Fibroblast of skin of left quadriceps (primary cell): Measurements from ENCODE around the gene PLA2G2D.
A peak's percentile ranks its signal among the peaks of the same experiment; 100 is the strongest.

Experiments used
- DNase-seq, 2 experiments: peaks; one replicate each; pipeline ENCODE4 v3.0.0-alpha.2; 2013; ENCODE audit warnings: low read depth in 2 of 2

Gene PLA2G2D, protein sequence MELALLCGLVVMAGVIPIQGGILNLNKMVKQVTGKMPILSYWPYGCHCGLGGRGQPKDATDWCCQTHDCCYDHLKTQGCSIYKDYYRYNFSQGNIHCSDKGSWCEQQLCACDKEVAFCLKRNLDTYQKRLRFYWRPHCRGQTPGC

DNA sequence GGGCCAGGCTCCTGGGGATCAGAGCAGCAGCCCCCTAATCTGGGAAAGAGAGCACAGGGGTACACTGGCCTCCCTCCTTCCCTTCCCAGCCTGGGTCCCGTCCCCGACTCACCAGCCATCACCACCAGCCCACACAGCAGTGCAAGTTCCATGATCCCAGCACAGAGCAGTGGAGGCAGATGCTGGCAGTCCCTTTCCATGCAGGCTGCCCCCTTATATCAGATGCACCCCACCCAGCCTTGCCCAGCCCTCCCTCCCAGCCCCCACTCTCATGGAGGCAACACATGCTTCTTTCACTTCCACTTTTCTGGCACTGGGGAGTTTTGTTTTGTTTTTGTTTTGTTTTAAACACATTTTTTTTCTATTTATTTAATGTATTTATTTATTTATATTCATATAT is at the start of gene PLA2G2D:
TSS of gene PLA2G2D (minus strand) at position 190 of the 400 bp plus-strand sequence. CDS start at position 152, 38 bp downstream.
- DNase-seq = no peak

DNA sequence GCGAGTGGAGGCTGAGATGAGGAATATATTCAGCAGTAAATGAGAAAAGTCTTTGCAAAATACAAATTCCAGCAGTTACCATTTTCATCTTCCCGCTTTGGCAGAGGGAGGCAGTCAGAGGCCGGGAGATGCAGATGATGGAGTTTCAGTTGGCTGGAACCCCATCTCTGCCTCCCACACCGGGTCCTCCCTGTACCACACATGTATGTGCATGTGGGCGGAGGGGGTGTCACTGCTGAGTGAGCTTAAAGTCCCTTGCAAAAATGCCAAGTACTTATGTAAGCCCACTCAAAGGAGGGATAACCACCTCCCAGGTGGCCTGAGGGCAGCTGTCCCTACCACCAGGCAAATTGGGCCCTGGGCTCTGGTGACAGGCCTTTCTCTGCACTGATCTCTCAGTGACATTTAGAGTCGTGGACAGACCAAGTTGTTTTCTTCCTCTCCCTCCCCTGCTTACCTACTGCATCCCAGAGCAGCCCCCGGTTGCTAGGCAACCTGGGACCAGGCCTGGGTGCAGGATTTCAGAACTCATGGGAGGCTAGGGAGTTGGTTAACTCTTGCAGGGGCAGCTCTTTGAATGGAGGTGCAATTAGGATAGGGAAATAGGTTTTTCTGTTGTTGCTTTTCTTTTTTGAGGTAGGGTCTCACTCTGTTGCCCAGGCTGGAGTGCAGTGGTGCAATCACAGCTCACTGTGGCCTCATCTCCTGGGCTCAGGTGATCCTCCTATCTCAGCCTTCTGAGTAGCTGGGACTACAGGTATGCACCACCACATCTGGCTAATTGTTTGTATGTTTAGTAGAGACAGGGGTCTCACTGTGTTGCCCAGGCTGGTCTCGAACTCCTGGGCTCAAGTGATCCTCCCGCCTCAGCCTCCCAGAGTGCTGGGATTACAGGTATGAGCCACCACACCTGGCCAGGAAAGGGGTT is 49.5 kb upstream of the PLA2G2D start:
- DNase-seq = no peak

DNA sequence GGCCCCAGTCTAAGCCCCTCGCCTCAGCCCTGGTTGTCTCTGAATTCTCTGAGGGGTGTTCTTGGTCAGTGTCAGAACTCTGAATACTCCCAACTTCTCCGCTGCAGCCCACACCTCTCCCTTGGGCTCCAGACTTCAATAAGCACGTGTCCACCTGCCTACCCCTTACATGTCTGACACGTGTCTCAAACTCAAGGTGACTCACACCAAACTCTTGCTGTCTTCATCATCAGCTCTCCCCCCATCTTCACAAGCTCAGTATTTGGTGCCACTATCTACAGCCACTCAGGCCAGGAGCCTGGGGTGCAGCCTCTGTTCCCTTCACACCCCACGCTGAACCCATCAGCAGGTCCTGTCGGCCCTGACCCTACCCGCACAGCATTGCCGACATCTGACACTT is 47.8 kb upstream of the PLA2G2D start:
- DNase-seq = no peak

DNA sequence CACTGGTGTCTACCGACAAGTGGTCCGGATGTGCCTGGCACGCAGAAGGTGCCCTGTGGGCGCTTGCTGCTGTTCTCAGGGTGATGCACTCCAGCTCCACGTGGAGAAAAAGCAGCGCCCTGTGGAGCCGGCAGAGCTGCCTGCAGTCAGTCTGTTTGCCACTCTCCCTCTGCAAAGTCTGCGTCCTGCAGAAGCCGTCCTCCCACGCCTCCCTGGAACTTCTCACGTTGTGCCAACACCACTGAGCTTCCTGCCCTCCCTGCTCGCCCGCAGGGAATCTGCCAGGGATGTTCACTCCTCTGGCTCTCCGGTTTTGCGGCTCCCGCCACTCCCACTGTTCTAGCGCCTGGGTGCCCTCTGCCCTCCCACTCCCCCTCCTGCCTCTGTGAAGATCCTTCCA is 46.7 kb upstream of the PLA2G2D start:
- DNase-seq = no peak

DNA sequence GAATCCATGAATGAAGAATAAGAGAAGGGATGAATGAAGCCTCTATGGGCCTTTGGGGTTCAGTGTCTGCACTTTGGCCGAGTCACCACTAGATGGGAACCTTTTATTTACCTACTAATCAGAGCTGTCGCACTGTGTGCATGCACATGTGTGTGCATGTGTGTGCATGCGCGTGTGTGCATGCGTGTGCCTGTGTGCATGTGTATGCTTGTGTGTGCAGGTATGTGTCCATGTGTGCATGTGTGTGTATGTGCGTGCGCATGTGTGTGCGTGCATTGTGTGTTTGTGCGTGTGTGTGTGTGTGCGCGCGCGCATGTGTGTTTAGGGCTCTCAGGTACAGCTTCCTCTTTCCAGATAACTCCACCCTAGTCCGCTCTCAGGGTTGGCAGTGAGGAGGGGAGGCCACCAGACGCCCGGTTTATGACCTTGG is 46.2 kb upstream of the PLA2G2D start:
- no peak for DNase-seq

DNA sequence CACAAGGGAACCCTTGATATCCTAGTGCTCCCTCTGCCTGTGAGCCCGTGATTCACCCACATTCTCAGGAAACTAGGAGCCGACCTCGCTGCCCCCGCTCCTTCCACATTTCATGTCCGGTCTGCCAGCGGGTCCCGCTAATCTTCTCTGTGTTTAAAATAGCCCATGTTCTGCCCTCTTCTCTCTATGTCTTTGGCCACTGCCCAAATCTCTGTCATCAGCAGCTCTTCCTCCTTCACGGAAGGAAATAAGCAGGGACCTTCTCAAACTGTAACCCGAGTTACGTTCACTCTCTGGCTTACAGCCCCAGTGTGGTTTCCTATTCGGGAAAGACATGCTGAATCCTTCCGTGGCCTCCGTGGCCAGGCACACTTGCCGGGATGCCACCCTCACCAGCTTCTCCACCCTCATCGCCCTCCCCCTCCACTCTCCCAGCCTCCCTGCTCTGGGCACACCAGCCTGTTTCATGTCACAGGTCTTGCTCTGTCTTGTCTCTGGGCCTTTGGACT is 45.4 kb upstream of the PLA2G2D start:
- DNase-seq = no peak

DNA sequence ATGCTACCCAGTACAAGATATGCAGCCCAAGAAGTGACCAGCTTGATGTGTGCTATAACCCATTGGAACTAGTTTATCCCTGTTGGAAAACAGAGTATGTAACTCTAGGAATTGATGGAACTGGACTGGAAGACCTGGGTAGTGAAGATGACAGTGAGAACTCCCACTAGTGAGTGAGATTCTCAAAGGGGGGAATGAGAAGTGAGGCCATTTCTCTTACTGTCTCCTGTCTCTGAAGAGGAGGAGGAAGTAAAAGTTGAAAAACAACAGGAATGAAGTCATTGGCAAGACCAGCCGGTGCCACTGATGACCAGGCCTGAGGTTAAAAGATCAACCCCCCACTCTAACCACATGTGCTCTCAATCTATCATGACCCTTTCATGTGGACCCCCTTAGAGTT is 40.7 kb upstream of the PLA2G2D start:
- DNase-seq = no peak

DNA sequence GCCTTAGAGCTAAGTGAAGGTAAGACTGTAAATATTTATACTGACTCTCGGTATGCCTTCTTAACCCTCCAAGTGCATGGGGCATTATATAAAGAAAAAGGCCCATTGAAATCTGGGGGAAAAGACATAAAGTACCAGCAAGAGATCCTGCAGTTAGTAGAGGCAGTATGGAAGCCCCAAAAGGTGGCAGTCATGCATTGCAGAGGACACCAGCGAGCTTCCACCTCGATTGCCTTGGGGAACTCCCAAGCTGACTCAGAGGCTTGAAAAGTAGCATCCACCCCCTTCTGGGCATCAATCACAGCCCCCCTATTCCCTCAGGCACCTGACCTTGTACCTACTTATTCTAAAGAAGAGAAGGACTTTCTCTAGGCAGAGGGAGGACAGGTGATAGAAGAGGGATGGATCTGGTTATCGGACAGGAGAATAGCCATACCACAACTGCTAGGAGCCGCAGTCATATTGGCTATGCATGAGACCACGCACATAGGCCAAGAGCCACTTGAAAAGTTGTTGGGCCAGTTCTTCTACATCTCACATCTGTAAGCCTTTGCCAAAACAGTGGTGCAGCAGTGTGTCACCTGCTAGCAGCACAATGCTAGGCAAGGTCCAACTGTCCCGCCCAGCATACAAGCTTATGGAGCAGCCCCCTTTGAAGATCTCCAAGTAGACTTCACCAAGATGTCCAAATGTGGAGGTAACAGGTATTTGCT is 39.2 kb upstream of the PLA2G2D start:
- no peak for DNase-seq

DNA sequence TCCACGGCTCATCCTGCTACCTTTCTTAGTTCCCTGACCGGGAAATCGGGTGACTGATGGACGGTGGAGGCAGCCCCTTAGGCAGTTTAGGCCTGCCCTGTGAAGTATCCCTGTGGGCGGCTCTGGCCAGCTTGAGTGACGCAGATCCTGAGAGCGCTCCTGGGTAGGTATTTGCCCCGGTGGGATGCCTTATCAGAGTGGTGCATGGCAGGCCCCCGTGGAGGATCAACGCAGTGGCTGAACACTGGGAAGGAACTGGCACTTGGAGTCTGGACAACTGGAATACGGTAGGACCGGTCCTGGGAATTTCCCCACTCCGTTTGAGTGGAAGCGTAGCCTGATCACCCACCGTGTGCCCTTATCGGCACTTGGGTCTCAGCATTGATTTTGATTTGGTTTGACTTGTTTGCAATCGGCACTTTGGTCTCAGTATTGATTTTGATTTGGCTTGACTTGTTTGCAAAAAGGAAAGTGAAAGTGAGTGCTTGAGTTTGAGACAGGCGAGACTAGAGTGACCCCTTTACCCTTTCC is 35.0 kb upstream of the PLA2G2D start:
- DNase-seq = no peak

DNA sequence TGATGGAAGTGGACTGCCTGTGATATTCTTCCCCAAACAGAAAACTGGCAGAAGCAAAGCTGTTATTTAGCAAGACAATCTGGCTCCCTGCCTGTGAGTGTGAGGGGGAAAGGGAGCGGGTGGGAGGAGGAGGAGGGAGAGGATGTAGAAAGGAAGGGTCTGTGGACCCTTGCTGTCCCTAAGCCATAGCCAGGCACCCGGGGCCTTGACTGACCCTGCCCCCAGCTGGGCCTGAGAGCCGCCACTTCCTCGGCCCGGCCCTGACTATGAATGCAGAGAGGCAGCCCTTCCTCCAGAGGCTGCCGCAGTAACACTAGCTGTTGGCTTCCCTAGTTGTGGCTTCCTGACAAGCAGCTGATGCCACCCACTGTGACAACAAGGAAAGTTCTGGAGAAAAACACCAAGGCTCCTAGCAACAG is 33.7 kb upstream of the PLA2G2D start:
- DNase-seq = no peak

DNA sequence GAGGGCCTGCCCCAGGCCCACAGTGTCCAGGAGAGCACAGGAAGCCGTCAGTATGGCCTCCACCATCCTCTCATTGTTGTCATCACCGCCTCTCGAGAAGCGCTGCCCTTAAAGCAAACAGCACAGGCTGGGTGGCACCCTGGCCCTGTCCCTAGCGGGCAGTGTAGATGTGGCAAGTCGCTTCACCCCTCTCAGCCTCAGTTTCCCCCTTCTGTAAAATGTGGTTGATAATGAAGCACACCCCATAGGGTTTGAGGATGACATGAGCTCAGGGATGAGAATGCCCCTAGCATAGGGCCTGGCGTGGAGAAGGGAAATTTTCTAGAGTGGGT is 33.2 kb upstream of the PLA2G2D start:
- no peak for DNase-seq

DNA sequence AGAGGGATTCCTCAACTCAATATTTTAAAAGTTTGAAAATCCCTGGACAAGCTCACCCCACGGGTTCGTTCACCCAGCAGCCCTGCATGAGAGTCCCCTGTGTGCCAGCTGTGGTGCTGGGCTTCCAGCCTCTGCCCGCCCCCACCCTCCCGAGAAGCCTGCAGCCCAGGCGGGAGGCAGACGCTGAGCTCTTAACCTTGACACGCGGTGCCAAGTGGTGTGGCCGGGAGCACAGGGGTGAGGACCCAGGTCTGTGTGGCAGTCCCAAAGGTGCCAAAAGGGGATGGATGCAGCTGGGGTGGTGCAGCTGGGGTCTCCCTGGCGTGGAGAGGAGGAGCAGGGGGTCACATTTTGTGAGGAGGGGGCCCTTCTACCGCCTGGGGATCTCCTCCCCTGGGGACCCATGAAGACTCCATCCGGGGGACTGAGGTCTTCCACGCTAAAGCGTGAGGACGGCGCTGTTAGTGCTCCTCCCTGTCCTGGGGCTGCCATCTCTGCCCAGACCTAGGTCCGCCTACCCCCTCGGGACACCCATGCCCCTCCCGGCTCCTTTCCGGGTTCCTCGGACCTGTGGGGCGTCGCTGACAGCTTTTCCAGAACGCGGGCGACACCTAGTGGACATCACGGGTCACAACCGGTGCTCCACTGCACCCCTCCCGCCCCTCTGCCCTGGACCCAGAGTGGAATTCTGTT is 32.7 kb upstream of the PLA2G2D start:
- peak; percentile 48 to 51 for DNase-seq

DNA sequence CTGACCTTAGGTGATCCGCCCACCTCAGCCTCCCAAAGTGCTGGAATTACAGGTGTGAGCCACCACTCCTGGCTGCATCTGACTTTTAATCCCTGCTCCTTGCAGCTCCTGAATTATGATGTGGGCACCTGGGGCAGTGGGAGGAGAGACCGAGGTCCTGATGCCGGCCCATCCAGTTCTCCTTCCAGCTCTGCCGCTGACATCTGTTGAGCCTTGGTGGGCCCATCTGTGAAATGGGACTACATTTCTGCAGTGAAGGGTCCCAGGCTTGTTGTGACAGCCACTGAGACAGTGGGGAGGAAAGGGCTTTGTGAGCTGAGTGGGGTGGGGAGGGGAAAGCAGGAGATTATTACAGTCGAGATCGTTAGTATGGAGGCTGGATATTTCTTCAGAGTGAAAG is 31.6 kb upstream of the PLA2G2D start:
- DNase-seq = no peak

DNA sequence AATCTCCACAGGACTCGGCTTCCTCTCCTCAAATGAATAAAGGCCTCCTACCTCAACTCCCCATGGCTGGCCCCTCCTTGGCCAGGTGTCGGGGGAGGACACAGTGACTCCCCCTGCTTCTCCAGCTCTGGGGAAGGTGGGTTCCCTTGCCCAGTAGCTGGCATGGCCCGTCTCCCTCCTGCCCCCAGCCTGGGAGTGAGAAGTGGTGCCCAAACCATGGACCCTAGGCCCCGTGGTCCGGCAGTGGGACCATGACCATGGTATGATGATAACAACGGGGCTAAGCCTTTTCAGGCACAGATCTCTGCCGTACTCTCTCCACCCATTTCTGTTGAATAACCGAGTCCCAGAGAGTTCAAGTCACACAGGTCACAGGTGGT is 31.0 kb upstream of the PLA2G2D start:
- DNase-seq = no peak

DNA sequence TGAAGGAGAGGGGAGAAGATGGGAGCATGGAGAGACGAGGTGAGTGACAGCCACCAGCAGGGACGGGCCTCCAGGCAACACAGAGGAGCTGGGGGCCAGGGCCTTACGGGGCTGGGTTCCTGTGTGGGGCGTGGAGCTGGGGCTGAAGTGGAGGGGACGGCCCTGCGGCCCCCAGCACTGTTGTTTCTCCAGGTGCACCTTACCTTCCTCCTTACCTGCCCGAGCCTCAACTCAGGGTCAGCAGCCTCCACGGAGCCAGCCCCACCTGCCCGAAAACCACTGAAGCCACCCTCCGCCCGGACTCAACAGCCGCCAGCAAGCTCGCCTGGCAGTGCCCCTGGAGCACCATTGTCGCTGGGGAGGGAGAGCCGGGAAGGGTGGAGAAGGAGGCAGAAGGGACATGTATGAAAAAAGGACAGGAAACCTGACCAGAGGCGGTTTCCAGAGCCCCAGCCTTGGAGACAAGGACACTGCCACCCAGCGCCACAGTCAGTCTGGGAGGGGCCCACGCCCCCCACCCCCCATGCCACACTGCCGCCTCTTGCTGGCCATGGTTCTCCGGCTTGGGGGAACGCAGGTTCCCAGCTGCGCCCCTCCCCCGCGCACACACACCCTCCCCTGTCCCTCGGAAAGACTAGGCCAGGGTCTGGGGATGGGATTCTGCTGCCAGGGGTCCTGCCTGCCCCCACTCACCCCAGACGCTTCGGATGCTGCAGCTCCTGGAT is 30.4 kb upstream of the PLA2G2D start:
- DNase-seq = no peak

DNA sequence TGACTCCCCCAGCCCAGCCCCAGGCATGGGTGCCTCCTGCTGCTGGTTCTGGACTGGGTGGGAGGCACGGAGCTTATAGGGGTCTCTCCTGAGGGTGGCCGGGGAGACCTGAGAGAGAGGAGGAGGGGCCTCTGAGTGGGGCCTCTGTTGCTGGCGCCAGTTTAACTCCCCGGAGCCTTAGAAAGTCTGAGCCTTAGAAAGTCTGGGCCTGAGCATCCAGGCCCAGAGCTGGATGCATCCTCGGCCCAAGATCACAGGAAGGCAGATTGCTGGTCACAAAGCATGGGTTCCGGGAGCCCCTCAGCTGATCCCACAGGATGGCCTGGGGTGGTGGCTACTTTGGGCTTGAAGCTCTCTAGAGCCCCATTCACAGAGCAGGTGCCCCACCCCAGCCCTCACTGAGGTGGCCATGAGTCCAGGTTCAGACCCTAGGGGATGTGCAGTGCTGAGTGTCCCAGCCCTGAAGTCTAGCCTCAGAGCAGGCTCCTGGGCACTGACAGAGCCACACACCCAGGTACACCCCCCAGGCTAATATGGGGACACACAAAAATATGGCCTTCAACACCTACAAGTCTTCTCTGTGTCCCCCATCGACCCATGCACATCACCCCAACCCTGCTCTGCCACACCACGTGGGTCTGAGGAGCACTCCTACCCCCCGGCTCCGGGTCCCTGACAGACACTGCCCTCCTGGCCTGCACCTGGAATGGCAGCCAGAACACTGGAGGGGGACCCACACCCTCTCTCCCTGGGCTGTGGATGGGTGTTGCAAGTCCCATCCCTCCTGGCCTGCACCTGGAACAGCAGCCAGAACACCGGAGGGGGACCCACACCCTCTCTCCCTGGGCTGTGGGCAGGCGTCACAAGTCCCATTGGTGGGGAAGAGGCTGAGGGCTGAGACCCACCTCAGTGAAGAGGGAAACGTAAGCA is 29.5 kb upstream of the PLA2G2D start:
- DNase-seq = no peak

DNA sequence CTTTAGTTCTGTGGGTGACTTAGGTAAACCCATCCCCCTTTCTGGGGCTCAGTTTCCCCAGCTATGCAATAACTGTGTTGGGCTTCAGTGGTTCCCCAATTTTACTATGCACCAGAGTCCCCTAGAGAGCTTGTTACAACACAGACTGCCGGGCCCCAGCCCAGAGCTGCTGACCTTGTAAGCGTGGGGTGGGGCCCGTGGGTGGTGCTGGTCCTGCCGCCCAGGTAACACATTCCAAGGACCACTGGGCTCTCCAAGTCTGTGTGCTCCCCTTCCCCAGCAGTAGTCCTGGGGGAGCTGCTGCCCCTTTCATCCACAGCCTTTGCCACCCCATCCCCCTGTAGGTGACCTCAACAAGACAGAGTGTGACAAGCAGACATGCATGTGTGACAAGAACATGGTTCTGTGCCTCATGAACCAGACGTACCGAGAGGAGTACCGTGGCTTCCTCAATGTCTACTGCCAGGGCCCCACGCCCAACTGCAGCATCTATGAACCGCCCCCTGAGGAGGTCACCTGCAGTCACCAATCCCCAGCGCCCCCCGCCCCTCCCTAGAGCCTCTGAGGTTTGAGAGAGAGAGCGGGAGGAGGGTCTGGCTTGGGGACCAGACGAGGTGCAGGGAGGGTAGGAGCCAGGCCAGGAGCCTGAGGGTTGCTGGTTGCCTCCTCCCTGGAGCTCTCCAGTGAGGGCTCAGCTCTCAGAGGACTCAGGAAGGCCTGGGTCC is 28.7 kb upstream of the PLA2G2D start:
- no peak for DNase-seq

DNA sequence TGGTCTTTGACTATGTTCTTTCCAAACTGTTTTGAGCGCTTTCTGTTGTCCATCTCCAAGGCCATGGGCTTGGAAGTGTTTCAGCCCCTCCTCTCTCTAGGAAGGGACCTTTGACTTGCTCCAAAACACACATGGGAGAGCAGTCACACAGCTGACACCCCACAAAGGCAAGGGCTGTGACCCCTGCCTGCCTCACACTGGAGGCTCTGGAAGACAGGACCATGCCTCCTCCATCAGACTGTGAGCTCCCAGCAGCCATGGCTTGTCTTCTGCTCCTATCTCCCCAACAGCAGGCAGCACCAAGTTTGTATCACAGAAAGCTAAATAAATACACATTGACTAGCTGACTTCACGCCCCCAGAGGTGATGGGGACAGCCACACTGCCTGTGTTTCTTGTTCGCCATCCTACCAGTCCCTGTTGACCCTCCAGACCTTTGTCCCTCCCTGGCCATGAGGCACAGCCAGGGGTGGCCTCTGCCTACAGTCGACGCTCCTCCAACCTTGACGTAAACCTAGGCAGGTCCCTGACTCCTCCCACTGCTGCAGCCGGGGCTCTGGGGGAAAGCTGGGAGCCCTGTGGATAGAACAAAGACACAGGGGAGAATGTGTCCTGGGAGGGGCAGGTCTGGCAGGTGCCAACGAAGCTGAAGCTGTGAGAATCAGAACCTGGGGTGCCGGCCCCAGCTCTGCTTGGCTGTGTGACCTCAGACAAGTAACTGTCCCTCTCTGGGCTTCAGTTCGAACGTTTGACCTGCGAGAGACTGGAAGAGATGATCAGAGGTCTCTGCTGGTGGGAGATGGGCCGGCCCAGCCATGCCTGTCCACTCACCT is 24.6 kb upstream of the PLA2G2D start:
- DNase-seq = no peak
